Stimulated activated naive CD8-positive, alpha-beta T cell treated with anti-CD3 and anti-CD28 coated beads, Interleukin-15, amount 100 ng/mL, for 72 hours (primary cell): ENCODE measurements around the gene ATP7B.

ENCODE experiments used
- ATAC-seq: fragments of 150-1000 bp; cut with Tn5 transposase; 2 replicates; pipeline ENCODE4 v1.10.0; 2021; ENCODE audit warnings: mild to moderate bottlenecking, moderate library complexity
- DNase-seq, 2 donors: peaks; one replicate each; pipeline ENCODE4 v3.0.0; 2021 to 2022
- H3K27ac Mint-ChIP-seq, 2 donors: one replicate each; pipeline ENCODE4 v1.8.0; 2022; ENCODE audit warnings: mild to moderate bottlenecking in 2 of 2, mixed read lengths in 2 of 2, moderate library complexity in 2 of 2
- H3K27me3 Mint-ChIP-seq: one replicate; pipeline ENCODE4 v1.8.0; 2022; ENCODE audit warnings: mixed read lengths
- H3K4me1 Mint-ChIP-seq: one replicate; pipeline ENCODE4 v1.8.0; 2022; ENCODE audit warnings: mild to moderate bottlenecking, mixed read lengths
- H3K4me3 Mint-ChIP-seq, 2 donors: one replicate each; pipeline ENCODE4 v1.8.0; 2022; ENCODE audit warnings: mild to moderate bottlenecking in 2 of 2, mixed read lengths in 2 of 2, moderate library complexity in 1 of 2
- H3K9me3 Mint-ChIP-seq, 2 donors: one replicate each; pipeline ENCODE4 v1.8.0; 2022; ENCODE audit warnings: mixed read lengths in 2 of 2

ATP7B gene

DNA sequence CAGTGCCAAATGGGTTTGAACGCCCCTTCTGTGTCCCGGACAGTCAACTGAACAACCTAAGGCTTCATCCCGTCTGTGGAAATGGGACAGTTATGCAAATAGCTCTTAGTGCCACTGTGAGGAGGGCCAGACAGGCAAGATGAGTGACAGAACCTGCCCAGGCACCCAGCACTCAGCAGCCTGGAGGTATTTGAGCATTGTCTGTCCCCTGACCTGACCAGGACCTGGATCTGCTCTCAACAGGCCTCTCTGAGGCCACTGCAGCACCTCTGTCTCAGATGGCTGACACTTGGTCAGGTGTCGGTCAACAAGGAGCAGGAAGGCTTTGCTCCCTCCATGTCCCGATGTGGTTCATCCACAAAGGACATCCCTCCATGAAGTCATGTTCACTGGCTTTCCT lies 81.6 kb downstream of the ATP7B start:
- no peak overlapping the region for H3K4me3 Mint-ChIP-seq
- no peaks in the 10 kb centered on the region for H3K9me3 Mint-ChIP-seq
- peaks cover 13% of the 10 kb centered on the region for H3K27me3 Mint-ChIP-seq
- H3K27ac Mint-ChIP-seq, result no peak overlapping the region
- H3K4me1 Mint-ChIP-seq, result peaks cover 12% of the 10 kb centered on the region
- ATAC-seq (no peak), DNase-seq (no peak)

- H3K4me1 Mint-ChIP-seq, result peaks cover 27% of the 10 kb centered on the region
- peaks cover 16% of the 10 kb centered on the region for H3K27me3 Mint-ChIP-seq
- no peak overlapping the region for H3K27ac Mint-ChIP-seq
- DNase-seq, result no peak
- ATAC-seq, result no peak
- H3K9me3 Mint-ChIP-seq, result no peaks in the 10 kb centered on the region
- H3K4me3 Mint-ChIP-seq, result no peak overlapping the region
Observed at GRCh38 chr13:51928231-51928630, 83.0 kb downstream of the ATP7B start.

- H3K9me3 Mint-ChIP-seq, result no peaks in the 10 kb centered on the region
- DNase-seq (no peak), ATAC-seq (no peak)
- H3K4me3 Mint-ChIP-seq, result no peak overlapping the region
- H3K4me1 Mint-ChIP-seq, result peaks cover 33% of the 10 kb centered on the region
- H3K27me3 Mint-ChIP-seq, result peaks cover 16% of the 10 kb centered on the region
- no peak overlapping the region for H3K27ac Mint-ChIP-seq
Observed at GRCh38 chr13:51927129-51927528, 84.1 kb downstream of the ATP7B start.

DNA sequence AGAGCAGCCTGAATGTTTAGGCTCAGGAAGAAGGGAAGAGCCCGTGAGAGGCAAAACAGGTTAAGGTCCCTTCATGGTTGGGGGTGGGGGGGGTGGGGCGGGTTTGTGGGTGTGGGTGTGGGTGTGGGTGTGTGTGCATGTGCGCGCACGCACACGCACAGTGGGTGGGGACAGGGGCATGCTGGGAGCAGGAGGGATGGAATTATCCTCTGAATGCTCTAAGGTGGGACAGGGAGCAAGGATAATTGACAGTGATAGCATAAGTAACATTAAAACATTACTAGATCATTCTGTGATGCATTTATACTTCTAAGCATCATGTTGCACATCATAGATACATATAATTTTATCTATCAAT lies 84.7 kb downstream of the ATP7B start:
- H3K4me3 Mint-ChIP-seq, result no peak overlapping the region
- peaks cover 33% of the 10 kb centered on the region for H3K4me1 Mint-ChIP-seq
- no peak for ATAC-seq
- no peak overlapping the region for H3K27ac Mint-ChIP-seq
- no peak for DNase-seq
- no peaks in the 10 kb centered on the region for H3K9me3 Mint-ChIP-seq
- peaks cover 16% of the 10 kb centered on the region for H3K27me3 Mint-ChIP-seq

- peaks cover 33% of the 10 kb centered on the region for H3K4me1 Mint-ChIP-seq
- ATAC-seq (peak; percentile 49), DNase-seq (no peak)
- peaks cover 16% of the 10 kb centered on the region for H3K27me3 Mint-ChIP-seq
- no peaks in the 10 kb centered on the region for H3K9me3 Mint-ChIP-seq
- peak overlapping the region in 1 of 2 donors; percentile 21 for H3K27ac Mint-ChIP-seq
- H3K4me3 Mint-ChIP-seq, result no peak overlapping the region
Observed at GRCh38 chr13:51925865-51926527, 85.3 kb downstream of the ATP7B start.

DNA sequence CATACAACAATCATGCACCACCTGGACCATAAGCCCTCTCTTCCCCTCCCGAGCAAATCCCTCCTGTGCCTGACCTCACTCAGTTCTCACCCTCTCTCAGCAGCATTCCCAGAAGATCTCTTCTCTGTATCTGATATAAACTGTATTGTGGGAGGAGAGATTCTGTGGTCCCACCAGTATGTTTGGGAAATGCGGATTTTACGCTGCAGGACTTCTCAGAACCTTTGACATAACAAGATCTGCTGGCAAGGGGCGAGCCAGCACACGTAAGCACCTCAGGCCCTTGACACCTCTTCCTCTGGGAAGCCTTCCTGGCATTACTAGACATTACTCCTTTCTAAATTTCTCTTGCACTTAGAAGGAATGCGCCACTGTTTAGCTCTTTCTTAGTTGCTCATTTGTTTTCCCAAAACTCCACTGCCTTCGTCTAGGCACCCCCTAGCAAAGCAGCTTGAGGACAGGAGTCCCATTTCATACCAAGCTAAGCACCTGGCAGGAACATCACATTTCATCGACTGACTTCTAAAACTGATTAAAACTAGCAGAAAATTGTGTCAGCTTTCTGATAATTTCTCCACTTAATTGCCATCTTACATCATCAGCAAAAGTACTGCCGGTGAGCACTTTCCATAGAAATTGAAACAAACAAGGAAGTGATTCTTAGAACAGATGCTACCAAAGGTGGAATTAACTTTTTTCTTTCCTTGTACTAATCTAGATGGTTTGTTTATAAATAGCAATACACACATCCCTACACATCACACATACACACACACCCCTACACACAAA lies 86.3 kb downstream of the ATP7B start:
- no peak overlapping the region for H3K4me3 Mint-ChIP-seq
- no peak for DNase-seq

DNA sequence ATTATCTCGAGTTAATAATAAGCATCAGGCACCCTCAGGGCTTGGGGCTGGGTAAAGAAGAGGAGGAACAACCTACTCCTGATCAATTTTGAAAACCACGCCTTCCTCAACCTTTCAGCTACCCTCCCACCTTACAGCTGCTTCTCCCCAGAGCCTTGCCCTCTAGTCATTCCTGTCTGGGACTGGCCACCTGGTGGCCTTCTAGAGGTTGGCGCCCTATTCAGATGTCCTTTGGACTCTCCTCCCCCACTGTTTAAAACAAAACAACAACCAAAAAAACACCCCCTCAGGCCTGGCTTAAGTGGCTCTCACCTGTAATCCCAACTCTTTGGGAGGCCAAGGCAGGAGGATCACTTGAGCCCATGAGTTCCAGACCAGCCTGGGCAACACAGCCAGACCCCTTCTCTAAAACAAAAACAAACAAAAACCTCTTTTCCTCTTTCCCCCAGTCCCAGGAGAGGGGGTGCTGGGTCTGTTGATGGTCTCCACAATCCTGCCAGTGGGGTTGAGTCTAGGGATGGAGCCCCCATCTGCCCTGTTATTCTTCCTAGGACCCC lies 87.2 kb downstream of the ATP7B start:
- no peaks in the 10 kb centered on the region for H3K9me3 Mint-ChIP-seq
- H3K27me3 Mint-ChIP-seq, result peaks cover 16% of the 10 kb centered on the region
- H3K4me3 Mint-ChIP-seq, result no peak overlapping the region
- peak; percentile 75 for ATAC-seq
- peak overlapping the region; percentile 48 to 89 for H3K27ac Mint-ChIP-seq
- DNase-seq, result peak in 1 of 2 donors; percentile 21
- peaks cover 33% of the 10 kb centered on the region for H3K4me1 Mint-ChIP-seq

More for the DNA sequence above, 86.3 kb downstream of the ATP7B start:
- Mint-ChIP-seq H3K27ac (peak overlapping the region; percentile 82 to 84), H3K4me1 (peaks cover 33% of the 10 kb centered on the region), H3K27me3 (peaks cover 16% of the 10 kb centered on the region), H3K9me3 (no peaks in the 10 kb centered on the region)
- ATAC-seq, result no peak

DNA sequence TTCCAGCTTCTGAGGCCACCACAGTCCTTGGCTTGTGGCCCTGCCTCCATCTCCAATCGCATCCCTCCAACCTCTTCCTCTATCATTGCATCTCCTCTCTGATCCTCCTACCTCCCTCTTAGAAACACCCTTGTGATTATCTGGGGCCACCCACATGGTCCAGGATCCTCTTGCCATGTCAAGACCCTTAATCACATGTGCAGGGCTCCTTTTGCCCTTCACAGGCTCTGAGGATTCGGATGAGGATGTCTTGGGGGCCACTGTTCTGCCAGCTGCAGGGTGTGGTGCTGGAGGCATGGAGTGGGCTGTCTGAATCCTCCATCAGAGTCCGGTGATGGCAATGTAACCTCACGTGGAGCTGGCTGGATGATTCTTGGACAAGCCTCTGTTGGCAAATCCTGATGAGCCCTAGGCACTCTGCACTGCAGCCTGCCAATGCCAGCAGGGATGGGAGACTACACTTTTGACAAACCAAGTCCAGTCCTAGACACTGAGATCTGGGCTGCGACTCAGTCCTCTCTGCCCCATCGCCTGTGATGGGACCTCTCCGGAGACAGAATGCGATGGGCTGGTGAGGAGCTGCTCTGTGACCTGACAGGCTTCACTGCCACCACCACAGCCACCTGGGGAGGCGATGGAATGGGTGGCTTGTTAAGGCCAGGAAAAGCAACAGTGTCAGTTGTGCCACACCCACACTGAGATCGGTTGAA lies 88.3 kb downstream of the ATP7B start:
- Mint-ChIP-seq H3K4me1 (peaks cover 33% of the 10 kb centered on the region), H3K4me3 (no peak overlapping the region), H3K27me3 (peaks cover 16% of the 10 kb centered on the region), H3K27ac (peak overlapping the region in 1 of 2 donors; percentile 69), H3K9me3 (no peaks in the 10 kb centered on the region)
- ATAC-seq (no peak), DNase-seq (no peak)

DNA sequence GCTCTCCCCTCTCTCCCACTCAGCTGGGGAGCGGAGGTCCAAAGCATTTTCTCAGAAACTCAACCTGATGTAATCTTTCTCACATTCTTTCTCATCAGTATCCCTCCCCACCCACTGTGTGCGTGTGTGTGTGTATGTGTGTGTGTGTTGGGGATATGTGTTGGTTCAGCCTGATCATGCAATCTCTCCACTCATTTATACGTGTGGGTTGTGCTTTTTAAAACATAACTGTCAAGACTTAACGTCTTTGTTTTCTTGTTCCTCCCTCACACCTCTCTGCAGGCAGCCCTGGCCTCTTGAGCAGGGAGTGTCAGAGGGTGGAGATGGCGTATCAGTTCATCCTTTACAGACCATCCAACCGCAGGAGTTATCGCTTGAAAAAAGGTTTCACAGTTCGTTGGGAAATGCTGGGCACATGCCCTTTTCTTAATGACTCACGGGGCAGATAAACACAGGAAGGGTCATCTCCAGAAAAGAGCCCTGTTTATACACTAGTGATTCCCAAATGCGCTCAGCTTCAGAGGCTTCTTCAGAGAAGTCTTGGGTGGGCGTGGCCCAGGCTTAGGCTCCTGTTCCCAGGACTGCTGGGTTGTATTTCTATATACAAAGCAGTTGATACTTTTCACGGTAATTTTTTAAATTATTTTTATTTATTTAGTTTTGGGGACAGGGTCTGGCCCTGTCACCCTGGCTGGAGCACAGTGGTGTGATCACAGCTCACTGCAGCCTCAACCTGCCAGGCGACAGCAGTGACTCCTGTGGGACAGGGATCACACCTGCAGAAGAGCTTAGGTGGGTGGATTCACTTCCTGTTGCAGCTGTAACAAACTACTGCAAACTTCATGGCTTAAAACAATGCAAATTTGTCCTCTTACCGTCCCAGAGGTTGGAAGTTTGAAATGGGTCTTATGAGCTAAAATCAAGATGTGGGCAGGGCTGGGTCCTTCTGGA lies 89.2 kb downstream of the ATP7B start:
- ATAC-seq (no peak), DNase-seq (no peak)
- peaks cover 16% of the 10 kb centered on the region for H3K27me3 Mint-ChIP-seq
- no peaks in the 10 kb centered on the region for H3K9me3 Mint-ChIP-seq
- no peak overlapping the region for H3K27ac Mint-ChIP-seq
- peaks cover 33% of the 10 kb centered on the region for H3K4me1 Mint-ChIP-seq
- no peak overlapping the region for H3K4me3 Mint-ChIP-seq

DNA sequence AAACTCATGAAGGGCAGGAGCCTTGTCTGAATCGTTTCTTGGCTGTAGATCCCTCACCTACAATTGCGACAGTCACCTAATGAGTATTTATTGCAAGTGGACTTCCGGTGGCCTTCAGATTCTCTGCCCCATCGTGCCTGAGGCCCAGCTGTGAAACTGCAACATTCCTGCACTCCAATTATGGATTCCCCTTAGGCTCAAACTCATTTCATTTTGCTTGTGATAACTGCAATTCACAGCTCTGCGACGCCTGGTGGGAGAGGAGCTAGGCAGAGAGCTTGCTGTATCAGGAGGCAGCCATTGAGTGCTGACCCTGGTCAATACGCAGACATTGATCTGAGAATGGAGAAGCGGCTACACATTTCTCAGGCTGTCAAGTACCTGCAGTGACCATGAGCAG lies 90.5 kb downstream of the ATP7B start:
- Mint-ChIP-seq H3K9me3 (no peaks in the 10 kb centered on the region), H3K4me3 (no peak overlapping the region), H3K27me3 (peaks cover 11% of the 10 kb centered on the region), H3K4me1 (peaks cover 32% of the 10 kb centered on the region), H3K27ac (no peak overlapping the region)
- ATAC-seq, result no peak
- DNase-seq, result no peak

- Mint-ChIP-seq H3K27ac (no peak overlapping the region), H3K4me1 (peaks cover 27% of the 10 kb centered on the region), H3K27me3 (peaks cover 7% of the 10 kb centered on the region), H3K4me3 (no peak overlapping the region), H3K9me3 (no peaks in the 10 kb centered on the region)
- DNase-seq (no peak), ATAC-seq (no peak)
Observed at GRCh38 chr13:51920267-51920666, 91.0 kb downstream of the ATP7B start.

DNA sequence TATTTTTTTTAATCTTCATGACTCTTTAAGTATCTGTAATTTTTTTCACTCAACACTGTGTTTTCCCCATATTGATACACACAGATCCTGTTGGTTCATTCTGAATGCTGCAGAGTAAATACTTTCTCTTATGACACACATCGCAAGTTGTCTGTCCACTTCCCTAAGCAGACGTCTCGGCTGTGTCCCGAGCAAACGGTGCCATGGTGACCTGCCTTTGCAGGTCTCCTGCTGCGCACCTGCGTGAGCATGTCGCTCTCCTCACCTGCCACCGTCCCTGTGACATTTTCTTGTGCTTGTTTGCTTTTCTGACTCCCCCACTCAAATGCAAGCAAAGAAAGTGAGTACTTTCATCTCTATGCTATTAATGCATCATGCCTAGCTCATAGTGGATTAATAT lies 91.7 kb downstream of the ATP7B start:
- Mint-ChIP-seq H3K4me3 (no peak overlapping the region), H3K4me1 (peaks cover 20% of the 10 kb centered on the region), H3K9me3 (no peaks in the 10 kb centered on the region), H3K27me3 (peaks cover 1% of the 10 kb centered on the region), H3K27ac (no peak overlapping the region)
- DNase-seq (no peak), ATAC-seq (no peak)

DNA sequence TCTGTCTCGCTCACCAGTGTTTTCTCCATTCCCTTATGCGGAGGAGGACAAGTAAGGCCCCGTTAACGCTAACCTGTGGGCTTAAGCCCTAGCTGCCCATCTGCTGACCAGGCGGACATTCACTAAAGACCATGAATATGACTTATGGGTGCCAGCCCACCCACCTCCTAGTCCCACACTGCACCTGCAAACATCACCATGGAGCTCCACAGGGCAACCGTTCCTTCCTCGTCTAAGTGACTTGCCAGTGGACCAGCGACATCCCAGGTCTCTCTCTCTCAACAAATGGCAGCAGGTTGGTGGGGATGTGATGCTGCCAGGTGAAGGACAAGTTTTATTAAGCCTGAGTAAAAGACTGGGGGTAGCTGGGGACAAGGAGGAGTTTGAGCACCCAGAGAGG lies 94.3 kb downstream of the ATP7B start:
- no peak overlapping the region for H3K4me3 Mint-ChIP-seq
- peaks cover 21% of the 10 kb centered on the region for H3K27me3 Mint-ChIP-seq
- ATAC-seq, result no peak
- H3K27ac Mint-ChIP-seq, result no peak overlapping the region
- no peaks in the 10 kb centered on the region for H3K9me3 Mint-ChIP-seq
- H3K4me1 Mint-ChIP-seq, result peaks cover 14% of the 10 kb centered on the region
- no peak for DNase-seq

DNA sequence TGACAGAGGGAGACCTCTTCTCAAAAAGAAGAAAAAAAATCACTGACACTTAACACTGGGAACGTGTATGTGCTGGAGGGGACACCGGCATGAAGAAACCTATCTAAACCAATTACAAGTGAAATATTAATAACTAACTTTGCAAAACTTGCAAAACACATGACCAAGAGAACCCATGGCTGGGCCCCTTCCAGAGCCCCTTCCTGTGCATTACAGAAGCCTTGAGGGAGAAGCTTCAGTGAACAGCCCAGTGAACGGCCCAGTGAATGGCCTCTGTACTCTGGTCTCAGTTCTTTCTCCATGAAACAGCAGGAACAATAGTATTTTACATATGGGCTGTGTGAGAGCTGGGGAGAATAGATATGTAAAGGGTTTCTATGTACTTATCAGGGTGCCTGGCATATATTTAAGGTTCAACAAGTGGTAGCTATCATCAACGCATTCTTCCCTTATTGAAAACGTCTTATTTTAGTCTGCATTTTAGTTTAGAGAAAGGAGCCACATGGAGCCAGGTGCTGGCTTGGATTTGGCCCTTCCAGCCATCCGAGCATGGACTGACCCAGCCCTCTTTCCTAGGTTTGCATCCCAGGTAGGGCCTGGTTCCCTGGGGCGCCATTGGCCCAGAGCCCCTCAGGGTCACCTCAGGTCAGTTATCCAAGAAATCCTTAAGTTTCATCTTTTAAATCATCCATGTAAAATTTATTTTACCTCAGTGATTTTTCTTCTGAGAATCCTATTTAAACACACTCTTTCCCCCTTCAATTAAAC lies 95.0 kb downstream of the ATP7B start:
- no peaks in the 10 kb centered on the region for H3K9me3 Mint-ChIP-seq
- peaks cover 19% of the 10 kb centered on the region for H3K4me1 Mint-ChIP-seq
- no peak overlapping the region for H3K4me3 Mint-ChIP-seq
- H3K27ac Mint-ChIP-seq, result no peak overlapping the region
- ATAC-seq (no peak), DNase-seq (no peak)
- H3K27me3 Mint-ChIP-seq, result peaks cover 26% of the 10 kb centered on the region
